ENCODE measurements around the gene TNS1. TPM values are rescaled to one million over a fixed set of nuclear protein-coding genes. Genes with fewer than 3 reads are reported as not detected.

The TNS1 gene
- total and polyA plus RNA-seq, 7 experiments from 2014 or later, result 0.50 to 5.0 (median 0.81) TPM; not detected in 2

- ChIA-PET POLR2A (no interaction called here), CTCF (no interaction called here)
- no peaks in the 10 kb centered on the region for H3K36me3 Mint-ChIP-seq
- no peaks in the 10 kb centered on the region for H3K4me1 ChIP-seq (ENCODE audit: control insufficient read depth in 2 of 2, insufficient read depth in 2 of 2, low read length in 2 of 2)
- no peak overlapping the region for H3K4me3 ChIP-seq (ENCODE audit: low read length)
- no peak overlapping the region for H3K4me3 Mint-ChIP-seq
- no peaks in the 10 kb centered on the region for H3K27me3 ChIP-seq (ENCODE audit: control insufficient read depth in 2 of 2, insufficient read depth in 2 of 2, low read length in 2 of 2)
- no peaks in the 10 kb centered on the region for H3K9me3 ChIP-seq (ENCODE audit: control insufficient read depth in 2 of 3, low read length in 3 of 3)
- DNase-seq (no peak), ATAC-seq (no peak)
- H3K36me3 ChIP-seq (ENCODE audit: control insufficient read depth in 2 of 3, insufficient read depth in 3 of 3, low read length in 3 of 3), result no peaks in the 10 kb centered on the region
- no peak overlapping the region for H3K27ac ChIP-seq (ENCODE audit: low read depth, low read length)
- no peak overlapping the region for H3K27ac Mint-ChIP-seq
- H3K9me3 Mint-ChIP-seq, result no peaks in the 10 kb centered on the region
- intact Hi-C loops (cut with micrococcal nuclease), result no loop called here
- H3K27me3 Mint-ChIP-seq, result peaks cover 0 to 13% (median 4%) of the 10 kb centered on the region in 5 donors
- peaks cover 0 to 8% (median 0%) of the 10 kb centered on the region in 7 donors for H3K4me1 Mint-ChIP-seq
Measured at GRCh38 chr2:217951521-217952247, 51.1 kb downstream of the TNS1 start.

- Histone ChIP-seq H3K27ac (ENCODE audit: low read depth, low read length) (no peak overlapping the region), H3K9me3 (ENCODE audit: control insufficient read depth in 2 of 3, low read length in 3 of 3) (no peaks in the 10 kb centered on the region), H3K27me3 (ENCODE audit: control insufficient read depth in 2 of 2, insufficient read depth in 2 of 2, low read length in 2 of 2) (no peaks in the 10 kb centered on the region), H3K4me3 (ENCODE audit: low read length) (no peak overlapping the region), H3K36me3 (ENCODE audit: control insufficient read depth in 2 of 3, insufficient read depth in 3 of 3, low read length in 3 of 3) (no peaks in the 10 kb centered on the region), H3K4me1 (ENCODE audit: control insufficient read depth in 2 of 2, insufficient read depth in 2 of 2, low read length in 2 of 2) (no peaks in the 10 kb centered on the region)
- H3K36me3 Mint-ChIP-seq, result no peaks in the 10 kb centered on the region
- DNase-seq (no peak), ATAC-seq (no peak)
- H3K9me3 Mint-ChIP-seq, result no peaks in the 10 kb centered on the region
- intact Hi-C loops (cut with micrococcal nuclease), result no loop called here
- no peak overlapping the region for H3K4me3 Mint-ChIP-seq
- H3K27ac Mint-ChIP-seq, result no peak overlapping the region
- ChIA-PET CTCF (no interaction called here), POLR2A (no interaction called here)
- H3K27me3 Mint-ChIP-seq, result peaks cover 0 to 7% (median 4%) of the 10 kb centered on the region in 5 donors
- peaks cover 0 to 11% (median 0%) of the 10 kb centered on the region in 7 donors for H3K4me1 Mint-ChIP-seq
Measured at GRCh38 chr2:217951091-217951490, 51.7 kb downstream of the TNS1 start.

- Histone ChIP-seq H3K27ac (ENCODE audit: low read depth, low read length) (no peak overlapping the region), H3K4me1 (ENCODE audit: control insufficient read depth in 2 of 2, insufficient read depth in 2 of 2, low read length in 2 of 2) (no peaks in the 10 kb centered on the region), H3K27me3 (ENCODE audit: control insufficient read depth in 2 of 2, insufficient read depth in 2 of 2, low read length in 2 of 2) (no peaks in the 10 kb centered on the region), H3K4me3 (ENCODE audit: low read length) (no peak overlapping the region), H3K9me3 (ENCODE audit: control insufficient read depth in 2 of 3, low read length in 3 of 3) (no peaks in the 10 kb centered on the region), H3K36me3 (ENCODE audit: control insufficient read depth in 2 of 3, insufficient read depth in 3 of 3, low read length in 3 of 3) (no peaks in the 10 kb centered on the region)
- ChIA-PET POLR2A (no interaction called here), CTCF (no interaction called here)
- H3K9me3 Mint-ChIP-seq, result no peaks in the 10 kb centered on the region
- no peaks in the 10 kb centered on the region for H3K36me3 Mint-ChIP-seq
- intact Hi-C loops (cut with micrococcal nuclease), result no loop called here
- H3K4me1 Mint-ChIP-seq, result peaks cover 0 to 14% (median 0%) of the 10 kb centered on the region in 7 donors
- no peak overlapping the region for H3K27ac Mint-ChIP-seq
- DNase-seq (no peak), ATAC-seq (peak; percentile 14)
- peaks cover 0 to 4% (median under 1%) of the 10 kb centered on the region in 5 donors for H3K27me3 Mint-ChIP-seq
- H3K4me3 Mint-ChIP-seq, result no peak overlapping the region
Measured at GRCh38 chr2:217950401-217950871, 52.4 kb downstream of the TNS1 start.

- no peak overlapping the region for H3K4me3 Mint-ChIP-seq
- intact Hi-C loops (cut with micrococcal nuclease), result no loop called here
Measured at GRCh38 chr2:217949447-217949846, 53.3 kb downstream of the TNS1 start.

GRCh38 chr2:217948897-217949296 lies 53.9 kb downstream of the TNS1 start:
- Mint-ChIP-seq H3K9me3 (no peaks in the 10 kb centered on the region), H3K27me3 (peaks cover 0 to 13% (median 6%) of the 10 kb centered on the region in 5 donors), H3K27ac (no peak overlapping the region), H3K36me3 (no peaks in the 10 kb centered on the region), H3K4me1 (peaks cover 0 to 14% (median 0%) of the 10 kb centered on the region in 7 donors), H3K4me3 (no peak overlapping the region)
- no peak for DNase-seq
- Histone ChIP-seq H3K9me3 (ENCODE audit: control insufficient read depth in 2 of 3, low read length in 3 of 3) (no peaks in the 10 kb centered on the region), H3K4me1 (ENCODE audit: control insufficient read depth in 2 of 2, insufficient read depth in 2 of 2, low read length in 2 of 2) (no peaks in the 10 kb centered on the region), H3K36me3 (ENCODE audit: control insufficient read depth in 2 of 3, insufficient read depth in 3 of 3, low read length in 3 of 3) (no peaks in the 10 kb centered on the region), H3K4me3 (ENCODE audit: low read length) (no peak overlapping the region), H3K27ac (ENCODE audit: low read depth, low read length) (no peak overlapping the region), H3K27me3 (ENCODE audit: control insufficient read depth in 2 of 2, insufficient read depth in 2 of 2, low read length in 2 of 2) (no peaks in the 10 kb centered on the region)
- CTCF ChIA-PET, result no interaction called here
- POLR2A ChIA-PET, result no interaction called here
- intact Hi-C loops (cut with micrococcal nuclease), result no loop called here
- no peak for ATAC-seq

More at GRCh38 chr2:217949447-217949846, 53.3 kb downstream of the TNS1 start:
- H3K36me3 ChIP-seq (ENCODE audit: control insufficient read depth in 2 of 3, insufficient read depth in 3 of 3, low read length in 3 of 3), result no peaks in the 10 kb centered on the region
- H3K27me3 Mint-ChIP-seq, result peaks cover 0 to 11% (median 4%) of the 10 kb centered on the region in 5 donors
- H3K4me1 ChIP-seq (ENCODE audit: control insufficient read depth in 2 of 2, insufficient read depth in 2 of 2, low read length in 2 of 2), result no peaks in the 10 kb centered on the region
- ATAC-seq, result no peak
- no peak overlapping the region for H3K27ac Mint-ChIP-seq
- no peaks in the 10 kb centered on the region for H3K9me3 ChIP-seq (ENCODE audit: control insufficient read depth in 2 of 3, low read length in 3 of 3)
- DNase-seq, result no peak
- no peak overlapping the region for H3K4me3 ChIP-seq (ENCODE audit: low read length)
- H3K27ac ChIP-seq (ENCODE audit: low read depth, low read length), result no peak overlapping the region
- H3K27me3 ChIP-seq (ENCODE audit: control insufficient read depth in 2 of 2, insufficient read depth in 2 of 2, low read length in 2 of 2), result no peaks in the 10 kb centered on the region
- H3K9me3 Mint-ChIP-seq, result no peaks in the 10 kb centered on the region
- no peaks in the 10 kb centered on the region for H3K36me3 Mint-ChIP-seq
- H3K4me1 Mint-ChIP-seq, result peaks cover 0 to 14% (median 0%) of the 10 kb centered on the region in 7 donors
- POLR2A ChIA-PET, result no interaction called here
- CTCF ChIA-PET, result no interaction called here

- no peak overlapping the region for H3K4me3 ChIP-seq (ENCODE audit: low read length)
- no peaks in the 10 kb centered on the region for H3K4me1 ChIP-seq (ENCODE audit: control insufficient read depth in 2 of 2, insufficient read depth in 2 of 2, low read length in 2 of 2)
- H3K27ac ChIP-seq (ENCODE audit: low read depth, low read length), result no peak overlapping the region
- Mint-ChIP-seq H3K4me3 (no peak overlapping the region), H3K4me1 (peaks cover 0 to 14% (median 5%) of the 10 kb centered on the region in 7 donors), H3K27ac (no peak overlapping the region), H3K36me3 (no peaks in the 10 kb centered on the region), H3K9me3 (no peaks in the 10 kb centered on the region), H3K27me3 (peaks cover 5 to 17% (median 11%) of the 10 kb centered on the region in 5 donors)
- H3K27me3 ChIP-seq (ENCODE audit: control insufficient read depth in 2 of 2, insufficient read depth in 2 of 2, low read length in 2 of 2), result no peaks in the 10 kb centered on the region
- DNase-seq (no peak), ATAC-seq (no peak)
- intact Hi-C loops (cut with micrococcal nuclease), result no loop called here
- no peaks in the 10 kb centered on the region for H3K9me3 ChIP-seq (ENCODE audit: control insufficient read depth in 2 of 3, low read length in 3 of 3)
- ChIA-PET POLR2A (no interaction called here), CTCF (no interaction called here)
- no peaks in the 10 kb centered on the region for H3K36me3 ChIP-seq (ENCODE audit: control insufficient read depth in 2 of 3, insufficient read depth in 3 of 3, low read length in 3 of 3)
Measured at GRCh38 chr2:217948351-217948791, 54.4 kb downstream of the TNS1 start.
